IPS-11a (cell line): ENCODE measurements around the gene RARRES2.
A peak's percentile ranks its signal among the peaks of the same experiment; 100 is the strongest.

Source experiments
- H3K4me3 ChIP-seq: one replicate; pipeline ENCODE4 v1.5.1; 2013; ENCODE audit warnings: low read depth, low read length, control low read depth

The RARRES2 gene

GRCh38 chr7:150363370-150363769 is 21.9 kb upstream of the RARRES2 start:
- H3K4me3 ChIP-seq = no peak overlapping the region

- no peak overlapping the region for H3K4me3 ChIP-seq
These were observed 20.6 kb upstream of the RARRES2 start for GRCh38 chr7:150361807-150362621.

- H3K4me3 ChIP-seq = no peak overlapping the region
These were observed 20.0 kb upstream of the RARRES2 start for GRCh38 chr7:150361402-150361801.

GRCh38 chr7:150360363-150361058 is 19.1 kb upstream of the RARRES2 start:
- no peak overlapping the region for H3K4me3 ChIP-seq

- no peak overlapping the region for H3K4me3 ChIP-seq
These were observed 18.4 kb upstream of the RARRES2 start for GRCh38 chr7:150359622-150360362.

- H3K4me3 ChIP-seq = no peak overlapping the region
These were observed 17.7 kb upstream of the RARRES2 start for GRCh38 chr7:150358988-150359621.

- H3K4me3 ChIP-seq = no peak overlapping the region
These were observed 17.0 kb upstream of the RARRES2 start for GRCh38 chr7:150358433-150358832.

GRCh38 chr7:150357771-150358427 is 16.5 kb upstream of the RARRES2 start:
- no peak overlapping the region for H3K4me3 ChIP-seq

- no peak overlapping the region for H3K4me3 ChIP-seq
These were observed 15.8 kb upstream of the RARRES2 start for GRCh38 chr7:150357270-150357669.

- H3K4me3 ChIP-seq = no peak overlapping the region
These were observed 15.0 kb upstream of the RARRES2 start for GRCh38 chr7:150356265-150356897.

- no peak overlapping the region for H3K4me3 ChIP-seq
These were observed 14.2 kb upstream of the RARRES2 start for GRCh38 chr7:150355666-150356059.

- H3K4me3 ChIP-seq = no peak overlapping the region
These were observed 10.3 kb upstream of the RARRES2 start for GRCh38 chr7:150351587-150352194.

- H3K4me3 ChIP-seq = no peak overlapping the region
These were observed 5.5 kb upstream of the RARRES2 start for GRCh38 chr7:150346922-150347321.

GRCh38 chr7:150345012-150345411 is 3.6 kb upstream of the RARRES2 start:
- H3K4me3 ChIP-seq = no peak overlapping the region

- H3K4me3 ChIP-seq = no peak overlapping the region
These were observed 2.9 kb upstream of the RARRES2 start for GRCh38 chr7:150344299-150344698.

GRCh38 chr7:150343225-150343624 is 1.8 kb upstream of the RARRES2 start:
- H3K4me3 ChIP-seq = no peak overlapping the region

- H3K4me3 ChIP-seq = no peak overlapping the region
These were observed 636 bp upstream of the RARRES2 start for GRCh38 chr7:150342121-150342408.

GRCh38 chr7:150340875-150341262 is 560 bp downstream of the RARRES2 start:
- peak overlapping the region; percentile 66 for H3K4me3 ChIP-seq

- peak overlapping the region; percentile 66 for H3K4me3 ChIP-seq
These were observed 1.2 kb downstream of the RARRES2 start for GRCh38 chr7:150340024-150340749.
